Thyroid gland (tissue), 4 donors: ENCODE results near the gene ZIC2. TPM values are rescaled to one million over a fixed set of nuclear protein-coding genes. Genes with fewer than 3 reads are reported as not detected.
"Not testable (repeated sequence)": the region's sequence is repeated elsewhere in the genome, so short reads cannot be mapped to it uniquely, and the experiment has no call there.

Source experiments
- DNase-seq, 2 donors: peaks; one replicate each; pipeline ENCODE4 v3.0.0-alpha.2; 2019
- H3K27ac ChIP-seq, 3 donors: fragments of 200-600 bp; sonication (generic); 1 replicate in 2 of 3; 2 replicates in 1 of 3; pipeline ENCODE4 v1.5.1; 2016 to 2019; ENCODE audit warnings: mild to moderate bottlenecking in 1 of 3, moderate library complexity in 1 of 3
- H3K27me3 ChIP-seq: fragments of 200-600 bp; sonication (generic); one replicate; pipeline ENCODE4 v1.5.1; 2019
- H3K36me3 ChIP-seq, 2 donors: fragments of 200-600 bp; sonication (generic); one replicate each; pipeline ENCODE4 v1.5.1; 2016 to 2019
- H3K4me1 ChIP-seq, 2 donors: fragments of 200-600 bp; sonication (generic); one replicate each; pipeline ENCODE4 v1.5.1; 2017 to 2019
- H3K4me3 ChIP-seq, 3 donors: fragments of 200-600 bp; sonication (generic); replicated peaks in 1 of 3; 1 replicate in 2 of 3; 2 replicates in 1 of 3; pipeline ENCODE4 v1.5.1; 2016; ENCODE audit warnings: mild to moderate bottlenecking in 1 of 3
- H3K9me3 ChIP-seq: fragments of 200-600 bp; sonication (generic); one replicate; pipeline ENCODE4 v1.5.1; 2017
- POLR2A ChIP-seq, 2 donors: fragments of 450-650 bp; IDR thresholded peaks; one replicate each; pipeline ENCODE4 v1.6.1; 2017; ENCODE audit warnings: antibody characterized with exemption in 2 of 2, mild to moderate bottlenecking in 2 of 2, moderate library complexity in 1 of 2
- WGBS, 2 donors: methylation state at CpG; one replicate each; pipeline ENCODE4 v1.1.5; 2017; 5-methylcytosine and 5-hydroxymethylcytosine counted together
- intact Hi-C: fragments of 100-400 bp; cut with DNase I; formaldehyde crosslinking; loops from one replicate; pipeline ENCODE4 v1.15.1; 2023
- total RNA-seq, 4 donors: library from RNA; depleted of rRNA; stranded (reverse); fragments of >200 nt; gene quantifications; one replicate each; pipeline ENCODE4 v1.2.3, GENCODE V29; 2016
- TF ChIP-seq, protein P1 (sequence below), 6 experiments: fragments of 200-600 bp in 3 of 6; fragments of 450-650 bp in 3 of 6; sonication (generic) in 3 of 6; IDR thresholded peaks; one replicate each; pipeline ENCODE4 v1.5.1; 2016 to 2019; ENCODE audit warnings: antibody characterized with exemption in 6 of 6, mild to moderate bottlenecking in 2 of 6, inconsistent platforms in 1 of 6, moderate library complexity in 1 of 6

ZIC2 gene
- total RNA-seq, 4 donors from 2014 or later = not detected

DNA sequence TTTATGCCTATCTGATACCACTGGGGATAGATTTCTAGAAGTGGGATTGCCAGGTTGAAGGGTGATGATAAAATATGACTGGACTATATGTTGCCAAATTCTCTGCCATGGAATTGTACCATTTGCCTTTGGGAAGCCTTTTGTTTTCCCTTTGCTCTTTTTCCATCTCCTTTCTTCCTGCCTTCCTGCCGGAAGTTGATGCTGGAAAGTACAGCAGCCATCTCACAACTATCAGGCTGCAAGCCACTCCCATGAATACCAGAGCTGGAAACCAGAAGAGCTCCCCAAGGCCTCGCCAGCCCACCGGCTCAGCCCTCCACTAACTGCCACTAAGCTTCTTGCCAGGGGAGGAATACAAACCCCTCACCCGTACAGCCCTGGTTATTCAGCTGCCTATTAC is 39.7 kb upstream of the ZIC2 start:
- no peaks in the 10 kb centered on the region for H3K9me3 ChIP-seq
- H3K27ac ChIP-seq = no peak overlapping the region
- 80 to 87% methylated on average over 4 of the region's 4 CpGs for WGBS, 2 donors
- no peaks in the 10 kb centered on the region for H3K4me1 ChIP-seq
- no peak overlapping the region for H3K4me3 ChIP-seq
- TF ChIP-seq, protein P1, sequence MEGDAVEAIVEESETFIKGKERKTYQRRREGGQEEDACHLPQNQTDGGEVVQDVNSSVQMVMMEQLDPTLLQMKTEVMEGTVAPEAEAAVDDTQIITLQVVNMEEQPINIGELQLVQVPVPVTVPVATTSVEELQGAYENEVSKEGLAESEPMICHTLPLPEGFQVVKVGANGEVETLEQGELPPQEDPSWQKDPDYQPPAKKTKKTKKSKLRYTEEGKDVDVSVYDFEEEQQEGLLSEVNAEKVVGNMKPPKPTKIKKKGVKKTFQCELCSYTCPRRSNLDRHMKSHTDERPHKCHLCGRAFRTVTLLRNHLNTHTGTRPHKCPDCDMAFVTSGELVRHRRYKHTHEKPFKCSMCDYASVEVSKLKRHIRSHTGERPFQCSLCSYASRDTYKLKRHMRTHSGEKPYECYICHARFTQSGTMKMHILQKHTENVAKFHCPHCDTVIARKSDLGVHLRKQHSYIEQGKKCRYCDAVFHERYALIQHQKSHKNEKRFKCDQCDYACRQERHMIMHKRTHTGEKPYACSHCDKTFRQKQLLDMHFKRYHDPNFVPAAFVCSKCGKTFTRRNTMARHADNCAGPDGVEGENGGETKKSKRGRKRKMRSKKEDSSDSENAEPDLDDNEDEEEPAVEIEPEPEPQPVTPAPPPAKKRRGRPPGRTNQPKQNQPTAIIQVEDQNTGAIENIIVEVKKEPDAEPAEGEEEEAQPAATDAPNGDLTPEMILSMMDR (IDR thresholded peaks at IDR 0.05) = no peak
- no peak for TF ChIP-seq POLR2A (IDR thresholded peaks at IDR 0.05)
- intact Hi-C loops = no loop called here
- H3K36me3 ChIP-seq = no peaks in the 10 kb centered on the region
- DNase-seq = no peak
- H3K27me3 ChIP-seq = no peaks in the 10 kb centered on the region

- no peaks in the 10 kb centered on the region for H3K36me3 ChIP-seq
- no peaks in the 10 kb centered on the region for H3K9me3 ChIP-seq
- no peak overlapping the region for H3K27ac ChIP-seq
- 78 to 85% methylated on average over 7 of the region's 7 CpGs for WGBS, 2 donors
- H3K27me3 ChIP-seq = no peaks in the 10 kb centered on the region
- H3K4me3 ChIP-seq = no peak overlapping the region
- intact Hi-C loops = no loop called here
- H3K4me1 ChIP-seq = no peaks in the 10 kb centered on the region
- DNase-seq = no peak
- TF ChIP-seq, protein P1 (IDR thresholded peaks at IDR 0.05) = no peak
- TF ChIP-seq POLR2A (IDR thresholded peaks at IDR 0.05) = no peak
These were observed 37.5 kb upstream of the ZIC2 start for GRCh38 chr13:99944102-99944501.

DNA sequence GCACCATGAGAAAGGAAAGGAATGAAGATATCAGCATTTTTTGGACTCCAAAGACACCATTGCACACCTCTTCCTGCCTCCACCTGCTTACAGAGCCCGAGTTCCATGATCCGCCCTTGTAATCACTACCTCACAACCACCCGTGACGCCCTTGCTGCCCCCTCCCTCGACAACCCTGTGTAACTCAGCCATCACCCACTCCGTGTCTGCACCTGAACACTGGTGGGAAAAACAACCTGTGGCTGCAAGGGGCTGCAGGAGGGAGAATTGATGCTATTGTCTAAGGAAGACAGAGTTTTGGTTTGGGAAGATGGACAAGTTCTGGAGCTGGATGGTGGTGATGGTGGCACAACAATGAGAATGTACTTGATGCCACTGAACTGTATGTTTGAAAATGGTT is 37.0 kb upstream of the ZIC2 start:
- Histone ChIP-seq H3K36me3 (no peaks in the 10 kb centered on the region), H3K9me3 (no peaks in the 10 kb centered on the region), H3K4me3 (no peak overlapping the region), H3K27me3 (no peaks in the 10 kb centered on the region), H3K27ac (no peak overlapping the region), H3K4me1 (peaks cover 0 to 5% of the 10 kb centered on the region in 2 donors)
- intact Hi-C loops = no loop called here
- DNase-seq = no peak
- 93 to 94% methylated on average over 6 of the region's 6 CpGs for WGBS, 2 donors
- TF ChIP-seq, protein P1 (IDR thresholded peaks at IDR 0.05) = no peak
- TF ChIP-seq POLR2A (IDR thresholded peaks at IDR 0.05) = no peak

DNA sequence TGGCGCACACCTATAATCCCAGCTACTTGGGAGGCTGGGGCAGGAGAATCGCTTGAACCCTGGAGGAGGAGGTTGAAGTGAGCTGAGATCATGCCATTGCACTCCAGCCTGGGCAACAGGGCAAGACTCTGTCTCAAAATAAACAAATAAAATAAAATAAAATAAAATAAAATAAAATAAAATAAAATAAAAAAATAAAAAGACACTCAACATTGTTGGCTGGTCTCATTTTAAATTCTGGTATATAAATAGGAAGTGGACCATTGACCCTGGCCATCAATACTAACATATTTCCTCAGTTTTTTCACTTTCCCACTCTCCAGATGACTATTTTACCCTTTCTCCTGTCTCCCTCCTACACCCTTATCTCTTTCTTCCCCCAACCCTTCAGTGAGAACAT is 36.1 kb upstream of the ZIC2 start:
- intact Hi-C loops, H3K4me3 ChIP-seq, H3K9me3 ChIP-seq, H3K4me1 ChIP-seq, DNase-seq, H3K27me3 ChIP-seq, H3K27ac ChIP-seq, H3K36me3 ChIP-seq: not testable (repeated sequence)
- WGBS, 2 donors = 90 to 98% methylated on average over 2 of the region's 2 CpGs

DNA sequence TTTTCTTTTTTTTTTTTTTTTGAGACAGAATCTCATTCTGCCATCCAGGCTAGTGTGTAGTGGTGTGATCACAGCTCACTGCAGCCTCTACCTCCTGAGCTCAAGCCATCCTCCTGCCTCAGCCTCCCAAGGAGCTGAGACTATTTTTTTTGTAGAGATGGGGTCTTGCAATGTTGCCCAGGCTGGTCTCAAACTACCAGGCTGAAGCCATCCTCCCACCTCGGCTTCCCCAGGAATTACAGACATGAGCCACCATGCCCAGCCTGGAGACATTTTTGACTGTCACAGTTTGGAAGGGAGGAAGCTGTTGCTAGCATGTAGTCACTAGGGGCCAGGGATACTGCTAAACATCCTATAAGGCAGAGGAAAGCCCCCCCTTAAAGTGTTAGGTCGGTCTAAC is 33.9 kb upstream of the ZIC2 start:
- Histone ChIP-seq H3K36me3 (no peaks in the 10 kb centered on the region), H3K4me1 (peaks cover 0 to 7% of the 10 kb centered on the region in 2 donors), H3K27ac (no peak overlapping the region), H3K4me3 (no peak overlapping the region), H3K27me3 (no peaks in the 10 kb centered on the region), H3K9me3 (no peaks in the 10 kb centered on the region)
- intact Hi-C loops = no loop called here
- 73 to 88% methylated on average over 2 of the region's 2 CpGs for WGBS, 2 donors
- no peak for DNase-seq
- TF ChIP-seq POLR2A (IDR thresholded peaks at IDR 0.05) = no peak
- TF ChIP-seq, protein P1 (IDR thresholded peaks at IDR 0.05) = no peak

- no peak for DNase-seq
- Histone ChIP-seq H3K27ac (no peak overlapping the region), H3K27me3 (no peaks in the 10 kb centered on the region), H3K4me3 (no peak overlapping the region), H3K9me3 (no peaks in the 10 kb centered on the region), H3K4me1 (peaks cover 0 to 7% of the 10 kb centered on the region in 2 donors), H3K36me3 (no peaks in the 10 kb centered on the region)
- 73 to 77% methylated on average over 4 of the region's 4 CpGs for WGBS, 2 donors
- TF ChIP-seq, protein P1 (IDR thresholded peaks at IDR 0.05) = no peak
- TF ChIP-seq POLR2A (IDR thresholded peaks at IDR 0.05) = no peak
- intact Hi-C loops = no loop called here
These were observed 33.2 kb upstream of the ZIC2 start for GRCh38 chr13:99948411-99948810.
